ENCODE data around the gene SYNJ2. TPM values are rescaled to one million over a fixed set of nuclear protein-coding genes. Genes with fewer than 3 reads are reported as not detected.
"Not testable (repeated sequence)": the region's sequence is repeated elsewhere in the genome, so short reads cannot be mapped to it uniquely, and the experiment has no call there.

Gene SYNJ2
- polyA plus RNA-seq, 2 donors = 5.7 to 8.1 TPM

DNA sequence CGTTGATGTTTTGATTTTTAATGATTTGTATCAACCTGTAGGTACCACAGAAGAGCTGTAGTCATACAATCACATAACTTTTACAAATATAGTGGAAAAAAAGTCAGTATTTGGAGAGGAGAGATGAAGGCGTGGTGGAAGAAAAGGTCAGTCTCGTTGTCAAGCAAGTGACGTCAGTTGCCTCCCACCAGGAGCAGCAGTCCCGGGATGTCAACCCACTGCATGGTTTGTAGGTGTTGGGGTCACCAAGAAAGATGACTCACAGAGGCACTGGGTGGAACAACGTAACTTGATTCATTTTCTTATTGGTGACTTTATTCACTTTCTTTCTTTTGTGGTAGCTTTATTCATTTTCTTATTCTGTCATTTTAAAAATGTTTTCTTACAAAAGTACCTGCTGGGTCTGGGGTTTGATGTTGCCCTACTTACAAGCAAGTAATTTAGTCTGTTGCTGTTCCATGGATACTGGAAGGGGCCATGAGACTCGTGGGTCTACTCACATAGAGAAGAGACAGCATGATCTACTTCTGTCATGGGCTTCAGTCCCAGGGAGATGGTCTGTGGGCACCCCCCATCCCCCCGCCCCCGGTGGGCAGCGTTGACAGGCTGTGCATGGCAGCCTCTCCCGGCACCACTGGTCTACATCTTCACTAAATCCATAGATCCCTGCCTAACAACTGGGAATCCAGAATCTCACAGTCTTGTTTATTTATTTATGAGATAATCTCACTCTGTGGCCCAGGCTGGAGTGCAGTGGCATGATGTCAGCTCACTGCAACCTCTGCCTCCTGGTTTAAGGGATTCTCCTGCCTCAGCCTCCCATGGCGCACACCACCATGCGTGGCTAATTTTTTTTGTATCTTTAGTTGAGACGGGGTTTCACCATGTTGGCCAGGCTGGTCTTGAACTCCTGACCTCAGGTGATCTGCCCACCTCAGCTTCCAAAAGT is 36.4 kb upstream of the SYNJ2 start:
- Histone ChIP-seq H3K4me1 (ENCODE audit: control insufficient read depth in 2 of 2, insufficient read depth in 2 of 2, low read length in 1 of 2) (no peaks in the 10 kb centered on the region), H3K36me3 (ENCODE audit: control insufficient read depth in 2 of 2, insufficient read depth in 2 of 2, low read length in 1 of 2) (peaks cover 7 to 25% of the 10 kb centered on the region in 2 donors), H3K27ac (ENCODE audit: low read depth in 2 of 2, low read length in 1 of 2) (no peak overlapping the region), H3K9me3 (ENCODE audit: control insufficient read depth in 2 of 2, insufficient read depth in 1 of 2, low read depth in 1 of 2, low read length in 1 of 2) (peaks cover 0 to 2% of the 10 kb centered on the region in 2 donors), H3K27me3 (ENCODE audit: control insufficient read depth in 1 of 2, insufficient read depth in 2 of 2, low read length in 2 of 2) (no peaks in the 10 kb centered on the region), H3K4me3 (ENCODE audit: low read depth in 1 of 2, low read length in 2 of 2) (no peak overlapping the region)
- WGBS, 2 donors = 84 to 87% methylated on average over 14 of the region's 14 CpGs

DNA sequence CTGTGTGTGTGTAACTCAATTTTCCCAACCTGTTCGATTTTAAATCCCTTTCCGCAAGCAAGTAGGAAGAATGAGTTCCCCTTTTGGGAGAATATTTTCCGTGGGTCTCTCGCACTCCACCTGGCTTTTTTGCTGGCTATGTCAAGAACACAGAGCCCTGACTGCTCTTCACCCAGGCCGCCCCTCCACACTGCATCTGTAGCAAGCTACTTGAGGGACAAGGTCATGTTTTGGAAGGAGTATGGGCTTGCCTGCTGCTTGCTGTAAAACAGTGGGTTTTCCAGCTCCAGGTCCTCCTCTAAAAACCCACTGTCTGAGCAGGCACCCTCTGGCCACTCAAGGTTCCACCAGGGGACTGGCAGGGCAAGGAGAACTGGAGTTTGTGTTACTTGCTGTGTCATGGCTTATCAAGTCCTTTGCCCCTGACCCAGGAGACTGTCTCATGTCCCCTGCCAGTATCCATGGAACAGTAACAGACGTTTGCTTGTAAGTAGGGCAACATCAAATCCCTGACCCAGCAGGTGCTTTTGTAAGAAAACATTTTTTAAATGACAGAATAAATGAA is 35.5 kb upstream of the SYNJ2 start:
- WGBS, 2 donors = 88 to 93% methylated on average over 6 of the region's 6 CpGs
- peaks cover 0 to 2% of the 10 kb centered on the region in 2 donors for H3K9me3 ChIP-seq (ENCODE audit: control insufficient read depth in 2 of 2, insufficient read depth in 1 of 2, low read depth in 1 of 2, low read length in 1 of 2)
- H3K4me1 ChIP-seq (ENCODE audit: control insufficient read depth in 2 of 2, insufficient read depth in 2 of 2, low read length in 1 of 2) = no peaks in the 10 kb centered on the region
- no peaks in the 10 kb centered on the region for H3K27me3 ChIP-seq (ENCODE audit: control insufficient read depth in 1 of 2, insufficient read depth in 2 of 2, low read length in 2 of 2)
- no peak overlapping the region for H3K4me3 ChIP-seq (ENCODE audit: low read depth in 1 of 2, low read length in 2 of 2)
- H3K36me3 ChIP-seq (ENCODE audit: control insufficient read depth in 2 of 2, insufficient read depth in 2 of 2, low read length in 1 of 2) = peaks cover 7 to 21% of the 10 kb centered on the region in 2 donors
- H3K27ac ChIP-seq (ENCODE audit: low read depth in 2 of 2, low read length in 1 of 2) = no peak overlapping the region

DNA sequence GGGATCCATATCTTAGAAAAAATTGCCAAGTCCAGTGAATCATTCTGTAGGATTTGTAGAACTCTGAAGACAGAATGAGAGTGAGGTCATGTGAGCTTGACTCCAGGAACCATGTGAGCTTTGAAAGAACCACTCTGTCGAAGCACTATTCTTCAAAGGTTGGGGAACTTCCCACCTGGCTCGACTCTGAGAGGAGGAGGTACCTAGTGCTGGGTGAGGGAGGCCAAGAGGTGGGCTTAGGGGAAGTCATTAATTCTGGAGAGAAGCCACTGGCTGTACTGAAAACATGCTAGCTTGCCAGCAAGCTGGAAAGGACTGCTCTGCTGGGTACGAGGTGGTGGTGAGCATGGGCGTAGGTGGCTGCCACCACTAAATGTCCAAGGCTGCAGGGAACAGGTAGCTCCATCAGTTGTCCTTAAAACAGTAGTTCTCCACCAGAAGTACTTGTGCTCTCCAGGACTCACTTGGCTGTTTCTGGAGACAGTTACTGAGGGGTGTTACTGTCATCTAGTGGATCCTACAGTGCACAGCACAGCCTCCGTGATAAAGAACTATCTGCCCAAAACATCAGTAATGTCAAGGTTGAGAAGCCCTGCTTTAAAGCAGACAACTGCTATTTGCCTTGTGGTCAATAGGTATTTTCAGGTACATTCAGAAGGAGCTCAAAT is 34.7 kb upstream of the SYNJ2 start:
- H3K4me3 ChIP-seq (ENCODE audit: low read depth in 1 of 2, low read length in 2 of 2) = no peak overlapping the region
- no peaks in the 10 kb centered on the region for H3K4me1 ChIP-seq (ENCODE audit: control insufficient read depth in 2 of 2, insufficient read depth in 2 of 2, low read length in 1 of 2)
- WGBS, 2 donors = 55 to 61% methylated on average over 5 of the region's 5 CpGs
- peaks cover 0 to 2% of the 10 kb centered on the region in 2 donors for H3K9me3 ChIP-seq (ENCODE audit: control insufficient read depth in 2 of 2, insufficient read depth in 1 of 2, low read depth in 1 of 2, low read length in 1 of 2)
- no peak overlapping the region for H3K27ac ChIP-seq (ENCODE audit: low read depth in 2 of 2, low read length in 1 of 2)
- H3K36me3 ChIP-seq (ENCODE audit: control insufficient read depth in 2 of 2, insufficient read depth in 2 of 2, low read length in 1 of 2) = peaks cover 4 to 17% of the 10 kb centered on the region in 2 donors
- H3K27me3 ChIP-seq (ENCODE audit: control insufficient read depth in 1 of 2, insufficient read depth in 2 of 2, low read length in 2 of 2) = no peaks in the 10 kb centered on the region

DNA sequence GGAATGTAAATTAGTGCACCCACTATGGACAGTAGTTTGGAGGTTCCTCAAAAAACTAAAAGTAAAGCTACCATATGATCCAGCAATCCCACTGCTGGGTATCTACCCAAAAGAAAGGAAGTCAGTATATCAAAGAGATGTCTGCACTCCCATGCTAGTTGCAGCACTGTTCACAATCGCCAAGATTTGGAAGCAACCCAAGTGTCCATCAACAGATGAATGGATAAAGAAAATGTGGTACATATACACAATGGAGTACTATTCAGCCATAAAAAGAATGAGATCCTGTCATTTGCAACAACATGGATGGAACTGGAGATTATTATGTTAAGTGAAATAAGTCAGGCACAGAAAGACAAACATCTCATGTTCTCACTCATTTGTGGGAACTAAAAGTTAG is 30.8 kb upstream of the SYNJ2 start:
- not testable (repeated sequence) for H3K27me3 ChIP-seq (ENCODE audit: control insufficient read depth in 1 of 2, insufficient read depth in 2 of 2, low read length in 2 of 2); H3K4me3 ChIP-seq (ENCODE audit: low read depth in 1 of 2, low read length in 2 of 2); H3K36me3 ChIP-seq (ENCODE audit: control insufficient read depth in 2 of 2, insufficient read depth in 2 of 2, low read length in 1 of 2); H3K27ac ChIP-seq (ENCODE audit: low read depth in 2 of 2, low read length in 1 of 2); H3K9me3 ChIP-seq (ENCODE audit: control insufficient read depth in 2 of 2, insufficient read depth in 1 of 2, low read depth in 1 of 2, low read length in 1 of 2); H3K4me1 ChIP-seq (ENCODE audit: control insufficient read depth in 2 of 2, insufficient read depth in 2 of 2, low read length in 1 of 2)
- WGBS, 2 donors = 66 to 80% methylated on average over 1 of the region's 1 CpG

DNA sequence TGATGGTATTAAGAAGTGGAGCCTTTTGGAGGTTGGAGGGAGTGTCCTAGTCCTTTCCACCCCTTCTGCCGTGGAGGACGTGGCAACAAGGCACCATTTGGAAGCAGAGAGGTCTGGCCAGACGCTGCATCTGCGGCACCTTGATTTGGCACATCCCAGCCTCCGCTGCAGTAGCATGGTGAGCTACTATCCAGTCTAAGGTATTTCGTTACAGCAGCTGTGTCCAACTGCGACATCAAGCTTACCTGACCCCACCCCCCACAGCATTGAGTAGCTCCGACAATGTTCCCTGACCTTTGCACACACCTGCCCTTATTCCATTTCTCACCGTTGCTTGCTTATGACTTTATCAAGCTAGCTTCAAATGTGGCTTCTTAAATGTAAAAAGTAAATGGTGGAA is 29.8 kb upstream of the SYNJ2 start:
- Histone ChIP-seq H3K36me3 (ENCODE audit: control insufficient read depth in 2 of 2, insufficient read depth in 2 of 2, low read length in 1 of 2) (peaks cover 0 to 4% of the 10 kb centered on the region in 2 donors), H3K27me3 (ENCODE audit: control insufficient read depth in 1 of 2, insufficient read depth in 2 of 2, low read length in 2 of 2) (no peaks in the 10 kb centered on the region), H3K4me3 (ENCODE audit: low read depth in 1 of 2, low read length in 2 of 2) (no peak overlapping the region), H3K27ac (ENCODE audit: low read depth in 2 of 2, low read length in 1 of 2) (no peak overlapping the region), H3K4me1 (ENCODE audit: control insufficient read depth in 2 of 2, insufficient read depth in 2 of 2, low read length in 1 of 2) (peaks cover 0 to 6% of the 10 kb centered on the region in 2 donors), H3K9me3 (ENCODE audit: control insufficient read depth in 2 of 2, insufficient read depth in 1 of 2, low read depth in 1 of 2, low read length in 1 of 2) (peaks cover 0 to 2% of the 10 kb centered on the region in 2 donors)
- 74 to 82% methylated on average over 9 of the region's 9 CpGs for WGBS, 2 donors

DNA sequence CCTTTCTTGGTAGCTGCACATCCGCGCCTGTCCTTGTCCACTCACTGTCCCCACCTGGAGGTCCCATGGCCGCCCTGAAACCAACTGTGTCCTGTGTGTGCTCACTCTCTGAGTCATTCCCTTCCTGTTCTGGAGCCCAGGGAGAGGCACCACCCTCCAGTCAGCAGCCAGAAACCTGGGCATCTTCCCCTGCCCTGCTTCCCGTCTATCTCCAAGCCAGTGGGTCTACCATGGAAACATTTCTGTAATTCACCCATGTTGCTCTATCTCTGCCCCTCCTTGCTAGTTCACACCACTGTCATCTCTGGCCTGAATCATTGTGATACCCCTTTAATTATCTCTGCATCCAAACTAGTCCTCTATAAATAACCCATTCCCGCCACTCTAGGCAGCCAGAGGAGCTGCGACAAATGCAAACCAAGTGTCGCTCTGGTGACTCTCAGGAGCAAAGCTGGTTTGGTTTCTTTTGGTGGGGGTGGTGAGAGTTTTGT is 28.8 kb upstream of the SYNJ2 start:
- 76 to 78% methylated on average over 7 of the region's 7 CpGs for WGBS, 2 donors
- H3K27ac ChIP-seq (ENCODE audit: low read depth in 2 of 2, low read length in 1 of 2) = no peak overlapping the region
- H3K27me3 ChIP-seq (ENCODE audit: control insufficient read depth in 1 of 2, insufficient read depth in 2 of 2, low read length in 2 of 2) = no peaks in the 10 kb centered on the region
- no peaks in the 10 kb centered on the region for H3K36me3 ChIP-seq (ENCODE audit: control insufficient read depth in 2 of 2, insufficient read depth in 2 of 2, low read length in 1 of 2)
- H3K9me3 ChIP-seq (ENCODE audit: control insufficient read depth in 2 of 2, insufficient read depth in 1 of 2, low read depth in 1 of 2, low read length in 1 of 2) = peaks cover 0 to under 1% of the 10 kb centered on the region in 2 donors
- H3K4me3 ChIP-seq (ENCODE audit: low read depth in 1 of 2, low read length in 2 of 2) = no peak overlapping the region
- peaks cover 0 to 6% of the 10 kb centered on the region in 2 donors for H3K4me1 ChIP-seq (ENCODE audit: control insufficient read depth in 2 of 2, insufficient read depth in 2 of 2, low read length in 1 of 2)

DNA sequence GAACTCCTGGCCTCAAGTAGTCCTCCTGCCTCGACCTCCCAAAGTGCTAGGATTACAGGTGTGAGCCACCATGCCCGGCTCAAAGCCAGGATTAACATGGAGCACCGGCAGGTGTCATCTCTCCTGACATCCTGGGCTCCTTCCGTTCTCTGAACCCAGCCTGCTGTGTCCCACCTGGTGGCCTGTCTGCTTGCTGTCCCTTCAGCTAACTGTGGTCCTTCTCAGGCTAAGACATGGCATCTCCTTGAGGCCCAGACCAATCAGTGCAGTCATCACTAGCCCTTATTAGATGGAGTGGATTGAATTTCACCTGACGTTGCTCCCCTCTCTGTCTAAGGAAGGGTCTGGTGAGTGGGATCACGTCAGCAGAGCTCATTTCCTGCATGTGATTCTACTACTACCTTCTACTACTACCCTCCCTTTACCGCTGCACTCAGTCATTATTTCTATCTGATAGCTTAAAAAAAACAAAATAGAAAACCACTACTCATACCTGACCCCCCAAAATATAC is 28.0 kb upstream of the SYNJ2 start:
- Histone ChIP-seq H3K36me3 (ENCODE audit: control insufficient read depth in 2 of 2, insufficient read depth in 2 of 2, low read length in 1 of 2) (no peaks in the 10 kb centered on the region), H3K4me1 (ENCODE audit: control insufficient read depth in 2 of 2, insufficient read depth in 2 of 2, low read length in 1 of 2) (peaks cover 0 to 6% of the 10 kb centered on the region in 2 donors), H3K27ac (ENCODE audit: low read depth in 2 of 2, low read length in 1 of 2) (no peak overlapping the region), H3K4me3 (ENCODE audit: low read depth in 1 of 2, low read length in 2 of 2) (no peak overlapping the region), H3K27me3 (ENCODE audit: control insufficient read depth in 1 of 2, insufficient read depth in 2 of 2, low read length in 2 of 2) (no peaks in the 10 kb centered on the region), H3K9me3 (ENCODE audit: control insufficient read depth in 2 of 2, insufficient read depth in 1 of 2, low read depth in 1 of 2, low read length in 1 of 2) (no peaks in the 10 kb centered on the region)
- 58 to 68% methylated on average over 7 of the region's 7 CpGs for WGBS, 2 donors

DNA sequence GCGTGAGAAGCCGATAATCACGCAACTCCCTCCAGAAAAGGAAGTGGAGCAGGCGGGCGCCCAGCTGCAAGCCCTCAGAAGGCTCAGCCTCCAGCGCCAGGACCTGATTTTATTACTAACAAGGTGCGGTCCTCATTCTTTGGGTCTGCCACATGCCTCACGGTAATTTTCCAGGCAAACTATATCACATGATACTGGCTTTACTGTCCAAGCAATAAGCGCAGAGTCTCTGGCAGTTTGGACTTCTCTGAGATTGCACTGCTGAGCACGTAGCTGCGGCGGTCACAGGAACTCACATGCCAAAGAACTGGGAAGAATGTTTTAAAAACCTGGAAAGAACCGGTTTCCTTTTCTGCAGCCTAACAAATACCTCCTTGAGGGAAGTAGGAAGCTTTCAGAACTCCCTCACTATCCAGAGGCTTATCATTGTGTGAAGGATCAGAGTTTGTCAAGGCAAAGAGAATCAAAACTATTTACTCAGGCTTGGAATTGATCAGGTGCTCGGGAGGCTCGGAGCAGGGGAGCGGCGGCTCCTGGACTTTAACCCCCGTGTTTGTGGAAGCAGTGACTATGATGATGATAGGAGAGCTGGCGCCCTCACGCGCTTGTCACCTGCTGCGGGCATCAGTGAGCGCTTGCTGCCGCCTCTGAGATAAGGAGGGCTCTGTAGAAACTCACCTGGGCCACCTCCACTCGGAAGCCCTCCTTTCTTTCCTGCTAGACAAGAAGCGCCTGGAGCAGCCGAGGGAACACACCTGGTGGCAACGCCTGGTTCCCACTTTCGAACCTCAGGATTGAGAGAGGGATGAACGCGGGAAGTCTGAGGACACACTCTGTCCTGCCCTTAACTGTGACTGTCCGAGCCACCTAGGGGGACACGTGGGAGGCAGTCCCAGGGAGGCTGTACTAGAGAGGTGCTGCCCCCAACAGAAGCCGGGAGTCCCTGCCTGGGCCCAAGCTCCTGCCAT is 27.2 kb upstream of the SYNJ2 start:
- peak overlapping the region; percentile 58 to 62 for H3K27ac ChIP-seq (ENCODE audit: low read depth in 2 of 2, low read length in 1 of 2)
- H3K4me3 ChIP-seq (ENCODE audit: low read depth in 1 of 2, low read length in 2 of 2) = peak overlapping the region; percentile 1 to 40
- no peaks in the 10 kb centered on the region for H3K27me3 ChIP-seq (ENCODE audit: control insufficient read depth in 1 of 2, insufficient read depth in 2 of 2, low read length in 2 of 2)
- no peaks in the 10 kb centered on the region for H3K36me3 ChIP-seq (ENCODE audit: control insufficient read depth in 2 of 2, insufficient read depth in 2 of 2, low read length in 1 of 2)
- no peaks in the 10 kb centered on the region for H3K9me3 ChIP-seq (ENCODE audit: control insufficient read depth in 2 of 2, insufficient read depth in 1 of 2, low read depth in 1 of 2, low read length in 1 of 2)
- WGBS, 2 donors = 39 to 43% methylated on average over 34 of the region's 34 CpGs
- peaks cover 0 to 6% of the 10 kb centered on the region in 2 donors for H3K4me1 ChIP-seq (ENCODE audit: control insufficient read depth in 2 of 2, insufficient read depth in 2 of 2, low read length in 1 of 2)
